ENCODE data around the gene TACC3. TPM values are rescaled to one million over a fixed set of nuclear protein-coding genes. Genes with fewer than 3 reads are reported as not detected.

The TACC3 gene
- total RNA-seq, 1 experiment from 2014 or later: 207 TPM

- 0 out of 2 replicates have a peak, but pooled peaks have one; percentile 34 for TF ChIP-seq ETV6 (CRISPR knock-in tag; IDR thresholded peaks at IDR 0.05)
- TF ChIP-seq ATF3 (CRISPR knock-in tag; conservative IDR thresholded peaks at IDR 0.05): no peak
- TF ChIP-seq TP53 (CRISPR knock-in tag; IDR thresholded peaks at IDR 0.05): 0 out of 2 replicates have a peak, but pooled peaks have one; percentile 19
- TF ChIP-seq ZNF138 (CRISPR knock-in tag; conservative IDR thresholded peaks at IDR 0.05): no peak
- TF ChIP-seq RORB (CRISPR knock-in tag; IDR thresholded peaks at IDR 0.05): no peak
Measured at GRCh38 chr4:1792832-1793495, 71.6 kb downstream of the TACC3 start, which contains the start of gene FGFR3 (continued).

- H3K4me1 Mint-ChIP-seq: no peaks in the 10 kb centered on the region
- CTCF ChIA-PET: interaction anchor here (1.0 to 11.1 kb wide), 13 partner anchors 9 to 67 kb away, joined by 3 to 115 read pairs (median 7); no protein-coding TSS in a partner anchor
- no peak overlapping the region for H3K27ac Mint-ChIP-seq
- peaks cover 51% of the 10 kb centered on the region for H3K27me3 Mint-ChIP-seq (ENCODE audit: low read depth)
- TF ChIP-seq GTF2I (CRISPR knock-in tag; conservative IDR thresholded peaks at IDR 0.05) (no peak), ZNF317 (CRISPR knock-in tag; IDR thresholded peaks at IDR 0.05; ENCODE audit: borderline replicate concordance, low read depth) (no peak), ATF3 (CRISPR knock-in tag; conservative IDR thresholded peaks at IDR 0.05) (no peak), ZNF416 (CRISPR knock-in tag; IDR thresholded peaks at IDR 0.05) (no peak), TCF7 (CRISPR knock-in tag; IDR thresholded peaks at IDR 0.05; ENCODE audit: low read depth) (no peak), TEAD4 (CRISPR knock-in tag; IDR thresholded peaks at IDR 0.05) (no peak), FOXP4 (CRISPR knock-in tag; IDR thresholded peaks at IDR 0.05) (no peak), E2F1 (CRISPR knock-in tag; IDR thresholded peaks at IDR 0.05) (no peak), MXD4 (CRISPR knock-in tag; IDR thresholded peaks at IDR 0.05; ENCODE audit: borderline replicate concordance) (no peak), ZNF423 (CRISPR knock-in tag; IDR thresholded peaks at IDR 0.05) (no peak), TP53 (CRISPR knock-in tag; IDR thresholded peaks at IDR 0.05) (no peak), FOXP1 (CRISPR knock-in tag; IDR thresholded peaks at IDR 0.05; ENCODE audit: borderline replicate concordance) (no peak), ZNF263 (CRISPR knock-in tag; IDR thresholded peaks at IDR 0.05; ENCODE audit: low read depth) (no peak), EMX1 (CRISPR knock-in tag; IDR thresholded peaks at IDR 0.05) (no peak), PRDM15 (CRISPR knock-in tag; IDR thresholded peaks at IDR 0.05) (no peak), E2F5 (CRISPR knock-in tag; IDR thresholded peaks at IDR 0.05) (no peak), ZNF138 (CRISPR knock-in tag; conservative IDR thresholded peaks at IDR 0.05) (no peak), PREB (CRISPR knock-in tag; IDR thresholded peaks at IDR 0.05; ENCODE audit: borderline replicate concordance) (no peak)
- H3K4me3 Mint-ChIP-seq: no peak overlapping the region
- POLR2A ChIA-PET: interaction anchor here (1.0 to 1.5 kb wide), 4 partner anchors 11 to 41 kb away, joined by 4 to 6 read pairs (median 4); no protein-coding TSS in a partner anchor
- DNase-seq (ENCODE audit: low spot score) (peak; percentile 56), ATAC-seq (peak; percentile 5)
- H3K36me3 Mint-ChIP-seq: no peaks in the 10 kb centered on the region
- no peaks in the 10 kb centered on the region for H3K9me3 Mint-ChIP-seq
Measured at GRCh38 chr4:1793496-1793840, 72.1 kb downstream of the TACC3 start.

Data from WTC11 (cell line).